ENCODE measurements around the gene CRADD.
"Not testable (repeated sequence)": the region's sequence is repeated elsewhere in the genome, so short reads cannot be mapped to it uniquely, and the experiment has no call there.

Gene CRADD

GRCh38 chr12:93677195-93678064 is at the start of gene CRADD:
CRADD (plus strand) TSS chr12:93677375.
- peak; percentile 56 to 67 for DNase-seq (ENCODE audit: low read depth in 2 of 2)

GRCh38 chr12:93632383-93632782 is 44.8 kb upstream of the CRADD start:
- no peak for DNase-seq (ENCODE audit: low read depth in 2 of 2)

DNA sequence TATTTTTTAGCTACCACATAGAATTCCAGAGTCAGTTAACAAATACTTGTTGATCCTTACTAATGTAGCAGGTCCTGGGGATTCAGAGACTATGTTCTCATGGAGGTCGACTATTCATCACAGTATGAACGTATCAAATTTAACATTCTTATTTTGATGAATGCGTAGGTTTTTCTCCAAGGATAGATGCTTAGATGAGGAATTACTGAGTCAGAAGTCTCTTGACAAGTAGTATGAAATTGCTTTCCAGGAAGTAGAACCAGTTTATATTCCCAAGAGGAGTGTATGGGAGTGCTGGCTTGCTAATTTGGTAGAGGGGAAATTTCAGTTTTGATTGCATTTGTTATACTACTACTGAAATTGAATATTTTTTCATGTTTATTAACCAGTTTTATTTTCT is 42.8 kb upstream of the CRADD start:
- no peak for DNase-seq (ENCODE audit: low read depth in 2 of 2)

GRCh38 chr12:93636708-93637107 is 40.5 kb upstream of the CRADD start:
- no peak for DNase-seq (ENCODE audit: low read depth in 2 of 2)

- no peak for DNase-seq (ENCODE audit: low read depth in 2 of 2)
Measured at GRCh38 chr12:93638095-93638494, 39.1 kb upstream of the CRADD start.

DNA sequence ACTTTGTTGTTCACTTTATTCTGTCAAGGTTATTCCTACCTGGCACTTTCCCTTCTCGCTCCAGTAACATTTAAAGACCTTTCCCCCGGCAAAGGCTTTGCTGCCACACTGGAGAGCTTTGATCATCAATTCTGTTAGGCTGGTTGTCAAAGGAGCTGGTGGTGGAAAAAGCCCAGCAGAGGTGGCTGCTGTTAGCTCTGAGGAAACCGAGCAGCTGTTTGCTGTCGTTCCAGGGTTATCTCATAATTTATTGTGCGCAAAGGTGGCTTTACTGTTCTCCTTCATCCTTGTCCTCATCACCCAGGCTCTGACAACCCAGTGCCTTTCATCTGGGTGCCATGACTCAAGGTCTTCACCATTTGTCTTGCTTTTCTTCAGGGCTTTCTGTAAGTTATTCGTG is 38.2 kb upstream of the CRADD start:
- DNase-seq (ENCODE audit: low read depth in 2 of 2) = no peak

- DNase-seq (ENCODE audit: low read depth in 2 of 2) = no peak
Measured at GRCh38 chr12:93639406-93639805, 37.8 kb upstream of the CRADD start.

DNA sequence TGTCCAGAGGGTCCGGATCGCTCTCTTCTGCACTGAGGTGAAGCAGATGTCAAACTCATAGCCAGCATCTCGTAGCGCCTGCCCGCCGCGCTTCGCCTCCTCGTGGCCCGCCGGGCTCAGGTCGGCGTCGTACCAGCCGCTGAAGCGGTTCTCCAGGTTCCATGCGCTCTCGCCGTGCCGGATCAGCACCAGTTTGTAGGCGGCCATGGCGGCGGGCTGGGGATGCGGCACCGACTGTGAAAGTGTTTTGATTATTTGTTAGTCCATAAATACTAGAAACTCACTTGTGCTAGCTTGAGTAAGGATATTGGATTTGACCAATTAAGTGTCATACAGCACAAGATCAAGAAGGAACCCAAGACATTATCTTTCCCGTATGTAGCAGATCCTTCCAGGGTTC is 35.8 kb upstream of the CRADD start:
- DNase-seq (ENCODE audit: low read depth in 2 of 2) = not testable (repeated sequence)

DNA sequence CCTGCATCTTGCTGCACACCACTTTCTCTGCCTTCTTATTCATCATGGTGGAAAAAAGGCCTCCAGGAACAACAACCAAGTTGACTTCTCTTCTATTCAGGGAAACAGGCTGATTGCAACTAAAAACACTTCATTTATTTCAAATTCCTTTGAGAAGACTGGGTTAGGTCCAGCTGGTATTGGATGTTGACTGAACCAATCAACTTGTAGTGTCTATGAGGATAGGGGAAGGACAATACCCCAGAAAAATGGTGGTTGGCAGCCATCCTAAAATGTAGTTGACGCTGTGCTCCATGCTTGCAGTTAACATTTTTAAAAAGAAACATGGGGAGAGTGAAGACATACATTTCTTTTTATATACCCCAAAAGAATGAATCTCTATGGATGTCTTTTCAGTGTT is 34.4 kb upstream of the CRADD start:
- DNase-seq (ENCODE audit: low read depth in 2 of 2) = no peak

- no peak for DNase-seq (ENCODE audit: low read depth in 2 of 2)
Measured at GRCh38 chr12:93645702-93646101, 31.5 kb upstream of the CRADD start.

- DNase-seq (ENCODE audit: low read depth in 2 of 2) = no peak
Measured at GRCh38 chr12:93650626-93651025, 26.5 kb upstream of the CRADD start.

GRCh38 chr12:93653079-93653478 is 24.1 kb upstream of the CRADD start:
- DNase-seq (ENCODE audit: low read depth in 2 of 2) = no peak

DNA sequence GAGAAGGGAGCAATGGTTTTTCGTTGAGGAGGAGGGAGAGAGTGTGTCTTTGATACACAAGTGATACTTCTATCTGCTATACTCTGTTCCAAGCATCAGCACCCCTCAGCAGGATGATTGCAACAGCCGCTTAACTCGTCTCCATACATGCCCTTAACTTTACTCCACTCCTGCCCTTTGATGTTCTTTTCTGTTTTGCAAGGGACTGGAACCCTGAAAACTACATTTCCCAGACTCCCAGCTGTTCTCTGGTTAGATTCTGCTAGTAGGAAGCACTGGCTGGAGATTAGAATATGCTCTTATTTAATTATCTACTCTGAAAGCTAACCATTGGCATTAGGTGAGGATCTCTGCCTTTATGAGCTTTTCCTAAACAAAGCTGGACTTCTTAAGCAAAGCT is 23.5 kb upstream of the CRADD start:
- DNase-seq (ENCODE audit: low read depth in 2 of 2) = no peak

GRCh38 chr12:93654421-93654820 is 22.8 kb upstream of the CRADD start:
- DNase-seq (ENCODE audit: low read depth in 2 of 2) = no peak

DNA sequence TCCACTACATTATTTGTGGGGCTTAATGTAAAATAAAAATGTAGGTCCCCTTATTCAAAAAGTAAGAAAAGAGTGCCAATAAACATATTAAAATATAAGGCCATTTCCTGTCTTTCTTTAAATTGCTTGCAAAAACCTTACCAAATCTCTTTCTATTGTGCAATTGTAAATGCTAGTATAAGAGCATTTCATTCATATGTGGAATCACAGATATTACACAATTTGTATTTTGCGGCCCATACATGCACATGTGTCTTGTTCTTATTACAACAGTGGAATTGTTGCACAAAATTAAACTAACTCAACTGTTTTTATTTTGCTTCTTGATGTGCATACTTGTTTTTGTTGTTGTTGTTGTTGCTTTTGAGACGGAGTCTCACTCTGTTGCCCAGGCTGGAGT is 20.1 kb upstream of the CRADD start:
- DNase-seq (ENCODE audit: low read depth in 2 of 2) = no peak

GRCh38 chr12:93661021-93661420 is 16.2 kb upstream of the CRADD start:
- no peak for DNase-seq (ENCODE audit: low read depth in 2 of 2)

DNA sequence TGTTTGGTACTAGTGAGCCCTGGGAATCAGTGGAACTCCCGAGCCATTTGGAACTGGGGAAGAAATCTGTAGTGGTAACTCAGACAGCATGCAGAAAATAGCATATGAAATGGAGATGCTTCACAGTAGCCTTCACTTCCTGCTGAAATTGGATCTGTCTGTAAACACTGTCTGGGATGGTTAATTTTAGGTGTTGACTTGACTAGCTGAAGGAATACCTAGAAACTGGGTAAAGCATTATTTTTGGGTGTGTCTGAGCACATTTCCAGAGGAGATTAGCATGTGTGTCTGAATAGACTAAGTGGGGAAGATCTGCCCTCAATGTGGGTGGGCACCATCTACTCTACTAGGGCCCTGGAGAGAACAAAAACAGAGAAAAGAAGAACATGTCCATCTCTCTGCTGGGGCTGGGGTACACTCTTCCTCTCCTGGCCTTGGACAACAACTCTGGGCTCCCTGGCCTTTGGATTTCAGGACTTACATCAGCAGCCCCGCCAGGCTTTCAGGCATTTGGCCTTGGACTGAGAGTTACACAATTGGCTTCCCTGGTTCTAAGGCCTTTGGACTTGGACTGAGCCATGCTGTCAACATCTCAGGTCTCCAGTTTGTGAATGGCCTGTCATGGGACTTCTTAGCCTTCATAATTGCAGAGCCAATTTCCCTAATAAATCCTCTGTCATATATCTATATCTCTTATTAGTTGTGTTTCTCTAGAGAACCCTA is 14.0 kb upstream of the CRADD start:
- DNase-seq (ENCODE audit: low read depth in 2 of 2) = no peak

- no peak for DNase-seq (ENCODE audit: low read depth in 2 of 2)
Measured at GRCh38 chr12:93663729-93664084, 13.5 kb upstream of the CRADD start.

GRCh38 chr12:93664573-93665138 is 12.5 kb upstream of the CRADD start:
- DNase-seq (ENCODE audit: low read depth in 2 of 2) = no peak

GRCh38 chr12:93667672-93668071 is 9.5 kb upstream of the CRADD start:
- DNase-seq (ENCODE audit: low read depth in 2 of 2) = no peak

GRCh38 chr12:93668919-93669418 is 8.2 kb upstream of the CRADD start:
- DNase-seq (ENCODE audit: low read depth in 2 of 2) = no peak

GRCh38 chr12:93669452-93669851 is 7.7 kb upstream of the CRADD start:
- no peak for DNase-seq (ENCODE audit: low read depth in 2 of 2)

- no peak for DNase-seq (ENCODE audit: low read depth in 2 of 2)
Measured at GRCh38 chr12:93670104-93670503, 7.1 kb upstream of the CRADD start.
